KBM-7 (cell line): ENCODE data around the gene GATA5.
A peak's percentile ranks its signal among the peaks of the same experiment; 100 is the strongest.
"Not testable (repeated sequence)": the region's sequence is repeated elsewhere in the genome, so short reads cannot be mapped to it uniquely, and the experiment has no call there.

ENCODE experiments used
- DNase-seq: peaks from one replicate; pipeline ENCODE4 v3.0.0-alpha.2; 2015
- in situ Hi-C: fragments of 300-500 bp; cut with MboI; formaldehyde crosslinking; loops from 2 replicates; pipeline ENCODE4 v1.14.3; 2020; ENCODE audit warnings: low sequenced_read_pairs, low pct_unique_long_range_greater_than_20kb, mixed read lengths

GATA5 gene

DNA sequence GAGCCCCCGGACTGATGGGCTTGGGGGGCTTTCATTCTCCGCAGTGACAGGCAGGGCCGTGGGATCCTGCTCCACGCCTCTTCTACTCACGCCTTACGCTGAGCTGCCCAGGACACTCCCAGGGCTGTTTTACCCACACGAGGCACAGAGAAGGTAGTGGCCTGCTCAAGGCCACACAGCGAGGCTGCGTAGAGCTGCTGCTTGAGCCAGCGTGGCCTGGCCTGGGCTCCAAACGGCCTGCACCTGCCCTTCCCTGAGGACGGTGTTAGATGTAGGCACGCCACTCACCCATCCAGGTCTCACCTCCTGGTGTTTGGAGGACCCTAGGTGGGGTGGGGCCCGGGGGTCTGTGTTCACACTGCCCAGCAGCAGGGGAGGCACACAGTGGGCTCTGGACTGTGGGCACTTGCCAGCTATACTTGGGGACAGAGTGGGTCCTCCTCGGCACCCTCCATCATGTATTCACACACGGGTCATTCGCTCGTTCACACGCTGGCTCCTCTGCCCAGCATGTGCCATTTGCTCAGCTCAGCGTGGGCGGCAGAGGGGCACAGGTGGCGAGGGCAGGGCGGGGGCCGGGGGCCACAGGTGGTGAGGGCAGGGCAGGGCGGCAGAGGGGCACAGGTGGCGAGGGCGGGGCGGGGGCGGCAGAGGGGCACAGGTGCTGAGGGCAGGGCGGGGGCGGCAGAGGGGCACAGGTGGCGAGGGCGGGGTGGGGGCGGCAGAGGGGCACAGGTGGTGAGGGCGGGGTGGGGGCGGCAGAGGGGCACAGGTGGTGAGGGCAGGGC is 30.0 kb downstream of the GATA5 start:
- in situ Hi-C loops = no loop called here
- DNase-seq = no peak

DNA sequence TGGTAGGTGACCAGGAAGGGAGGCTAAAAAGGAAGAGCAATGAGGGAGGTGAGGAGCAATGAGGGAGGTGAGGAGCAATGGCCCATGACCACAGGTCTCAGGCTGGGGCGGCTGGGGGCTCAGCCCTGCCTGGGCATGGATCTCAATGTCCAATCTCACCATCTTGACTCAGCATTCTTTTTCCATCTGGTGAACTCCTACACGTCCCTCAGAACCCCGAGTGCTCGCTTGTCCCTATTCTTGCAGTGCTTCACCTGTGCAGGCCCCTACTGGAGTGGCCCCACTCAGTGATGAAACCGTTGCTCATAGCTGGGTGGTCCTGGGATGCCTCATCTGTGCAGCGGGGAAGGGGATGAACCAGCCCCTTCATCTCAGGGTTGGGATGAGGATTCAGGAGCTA is 31.5 kb downstream of the GATA5 start:
- in situ Hi-C loops = no loop called here
- DNase-seq = no peak

DNA sequence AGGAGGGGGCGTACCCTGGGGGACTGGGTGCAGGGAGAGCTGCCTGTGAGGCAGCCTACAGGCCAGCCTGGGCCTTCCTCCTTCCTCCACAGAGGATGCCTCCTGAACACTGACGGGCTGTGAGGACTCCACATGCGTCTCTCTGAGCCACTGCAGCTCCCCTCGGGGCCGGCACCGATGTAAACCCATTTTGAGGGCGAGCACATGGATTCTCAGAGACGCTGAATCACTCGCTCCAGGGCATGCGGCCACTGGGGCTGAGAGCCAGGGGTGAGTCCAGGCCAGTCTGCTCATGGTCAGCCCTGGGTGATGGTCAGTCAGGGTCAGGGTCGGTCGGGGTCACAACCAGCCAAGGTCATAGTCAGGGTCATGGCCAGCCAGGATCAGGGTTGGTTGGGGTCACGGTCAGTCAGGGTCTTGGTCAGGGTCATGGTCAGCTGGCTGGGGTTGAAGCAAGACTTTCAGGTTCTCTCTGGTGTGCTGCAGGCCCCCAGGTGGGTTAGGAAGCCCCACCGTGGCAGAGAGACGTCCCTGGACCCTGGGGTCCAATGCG is 33.7 kb downstream of the GATA5 start:
- in situ Hi-C loops = no loop called here
- DNase-seq = no peak

DNA sequence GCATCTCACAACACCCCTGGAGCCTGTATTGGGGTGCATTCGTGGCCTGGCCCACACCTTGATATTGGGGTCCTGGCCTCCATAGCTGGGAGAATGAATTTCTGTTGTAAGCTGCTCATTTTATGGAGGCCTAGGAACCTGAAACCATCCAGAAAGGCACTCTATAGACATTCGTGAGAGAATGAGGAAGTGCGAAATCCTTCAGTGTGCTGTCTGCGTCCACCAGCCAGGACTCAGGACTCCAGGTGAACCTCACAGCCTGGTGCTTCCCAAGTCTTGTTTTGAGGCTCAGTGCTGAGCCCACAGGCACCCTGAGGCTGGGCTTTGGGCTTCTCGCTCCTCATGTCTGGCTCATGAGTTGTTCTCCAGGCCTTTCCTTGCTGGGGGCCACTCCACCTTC is 36.6 kb downstream of the GATA5 start:
- in situ Hi-C loops = no loop called here
- peak; percentile 28 for DNase-seq

DNA sequence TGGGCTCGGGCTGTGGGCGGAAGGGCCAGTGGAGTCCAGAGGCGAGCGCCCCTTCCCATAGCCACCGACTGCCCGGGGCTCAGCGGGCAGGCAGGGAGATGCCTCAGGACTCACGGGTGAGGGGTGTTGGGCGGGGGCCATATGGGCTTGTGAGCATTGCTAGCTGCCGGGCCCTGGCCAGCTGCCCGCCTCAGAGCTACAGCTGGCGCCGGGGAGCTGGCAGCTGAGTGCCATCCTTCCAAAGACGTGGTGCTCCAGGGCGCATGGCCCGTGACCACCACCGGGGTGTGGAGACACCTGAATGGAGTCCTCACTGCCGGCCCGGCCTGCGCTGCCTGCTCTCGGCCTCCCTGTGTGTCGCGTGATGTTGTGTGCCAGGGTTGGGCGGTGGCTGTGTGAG is 37.9 kb downstream of the GATA5 start:
- no peak for DNase-seq
- in situ Hi-C loops = no loop called here

DNA sequence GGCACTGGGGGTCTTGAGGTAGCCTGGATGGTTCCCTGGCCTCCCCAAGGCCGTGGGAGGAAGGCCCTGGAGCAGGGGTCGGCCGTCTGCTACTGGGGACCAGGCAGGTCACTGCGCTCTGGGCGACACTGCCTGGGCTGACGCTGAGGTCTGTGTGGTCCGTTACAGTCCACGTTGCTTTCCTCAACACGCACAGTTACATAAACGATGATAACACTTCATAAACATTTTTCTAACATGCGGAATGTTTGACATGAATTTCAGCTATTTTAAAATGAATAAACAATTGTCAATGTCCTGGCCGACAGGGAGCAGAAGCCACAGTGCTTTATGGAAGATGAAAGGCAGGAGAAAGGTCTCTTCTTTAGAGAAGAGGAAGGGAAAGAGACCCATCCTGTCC is 38.3 kb downstream of the GATA5 start:
- in situ Hi-C loops = no loop called here
- no peak for DNase-seq

DNA sequence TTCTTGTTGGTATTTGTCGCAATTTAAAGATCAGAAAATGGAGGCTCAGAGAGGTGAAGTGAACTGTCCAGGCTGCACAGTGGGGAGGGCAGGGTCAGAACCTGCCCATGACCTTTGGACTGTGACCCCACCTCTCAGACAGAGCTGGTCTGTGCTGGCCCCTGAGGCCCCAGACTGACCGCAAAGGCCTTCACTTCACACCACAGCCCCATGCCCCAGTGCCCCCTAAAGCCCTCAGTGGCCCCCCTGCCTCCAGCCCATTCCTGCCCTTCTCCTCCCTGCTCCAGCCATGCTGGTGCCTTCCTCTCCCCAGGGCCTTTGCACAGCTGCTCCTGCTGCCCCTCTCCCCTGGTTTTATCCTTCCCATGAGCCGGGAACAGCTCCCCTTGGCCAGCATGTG is 39.1 kb downstream of the GATA5 start:
- in situ Hi-C loops = no loop called here
- DNase-seq = no peak

GRCh38 chr20:62433658-62434497 is 41.9 kb downstream of the GATA5 start:
- in situ Hi-C loops = no loop called here
- DNase-seq = no peak

DNA sequence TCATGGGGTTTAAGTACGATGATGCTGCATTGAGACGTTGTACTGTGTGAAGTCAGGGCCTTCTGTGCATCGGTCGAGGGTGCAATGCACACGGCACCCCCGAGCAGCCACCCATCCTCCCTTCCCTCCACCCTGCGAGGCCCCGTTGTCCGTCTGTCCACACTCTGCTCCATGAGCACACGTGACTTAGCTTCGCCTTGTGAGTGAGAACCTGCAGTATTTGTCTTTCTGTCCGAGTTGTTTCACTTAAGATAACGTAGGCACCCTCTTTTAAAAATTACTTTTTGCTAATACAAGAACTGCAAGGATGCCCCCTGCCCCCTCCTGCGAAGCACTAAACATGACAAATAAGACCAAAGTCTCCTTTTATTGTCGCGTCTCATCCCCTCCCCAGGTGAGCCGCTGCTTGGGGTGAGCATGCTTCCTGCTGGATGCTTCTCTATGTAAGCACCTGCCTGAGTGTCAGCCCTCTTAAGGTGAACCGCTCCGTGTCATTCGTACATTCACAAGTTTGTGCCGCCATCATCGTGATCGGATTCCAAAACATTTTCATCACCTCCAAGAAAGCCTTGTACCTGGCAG is 44.8 kb downstream of the GATA5 start:
- DNase-seq = no peak
- in situ Hi-C loops = no loop called here

- in situ Hi-C loops = no loop called here
- no peak for DNase-seq
Measured at GRCh38 chr20:62430311-62430853, 45.4 kb downstream of the GATA5 start.

- in situ Hi-C loops = no loop called here
- no peak for DNase-seq
Measured at GRCh38 chr20:62429455-62430310, 46.1 kb downstream of the GATA5 start.

DNA sequence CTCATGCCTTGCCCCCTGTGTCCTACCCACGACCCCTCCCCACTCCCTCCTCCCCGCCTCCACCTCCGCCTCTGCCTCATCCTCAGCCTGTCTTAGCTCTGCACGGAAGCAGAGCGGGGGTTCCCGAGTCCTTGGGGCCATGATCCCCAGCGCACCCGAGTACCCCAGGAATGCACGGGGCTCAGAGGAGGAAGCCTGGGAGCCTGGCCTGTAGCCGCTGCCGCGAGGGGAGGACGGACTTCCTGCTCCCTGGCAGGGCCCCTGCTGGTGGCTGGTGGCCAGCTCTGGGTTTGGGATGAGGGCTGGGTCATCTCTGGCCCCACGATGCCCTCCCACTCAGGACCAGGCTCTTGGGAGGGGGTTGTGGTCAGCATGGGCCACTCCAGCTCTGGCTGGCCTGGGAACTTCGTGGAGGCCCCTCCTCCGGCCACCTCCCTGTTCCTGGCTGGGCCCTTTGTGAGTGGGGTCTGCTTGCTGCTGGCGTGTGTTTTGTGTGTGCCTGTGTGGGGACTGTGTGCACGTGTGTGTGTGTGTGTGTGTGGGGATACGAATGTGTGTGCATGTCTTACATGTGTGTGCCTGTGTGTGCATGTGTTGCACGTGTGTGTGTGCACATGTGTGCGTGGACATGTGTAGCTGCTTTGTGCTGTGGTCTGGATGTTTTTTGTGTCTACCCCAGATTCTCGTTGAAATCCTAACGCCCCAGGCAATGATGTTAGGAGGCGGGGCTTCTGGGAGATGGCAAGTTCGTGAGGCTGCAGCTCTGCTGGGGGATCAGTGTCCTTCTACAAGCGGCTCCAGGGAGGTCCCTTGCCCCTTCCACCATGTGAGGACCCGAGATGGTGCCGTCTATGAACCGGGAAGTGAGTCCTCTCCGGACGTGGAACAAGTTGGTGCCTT is 47.1 kb downstream of the GATA5 start:
- in situ Hi-C loops = no loop called here
- DNase-seq = no peak

DNA sequence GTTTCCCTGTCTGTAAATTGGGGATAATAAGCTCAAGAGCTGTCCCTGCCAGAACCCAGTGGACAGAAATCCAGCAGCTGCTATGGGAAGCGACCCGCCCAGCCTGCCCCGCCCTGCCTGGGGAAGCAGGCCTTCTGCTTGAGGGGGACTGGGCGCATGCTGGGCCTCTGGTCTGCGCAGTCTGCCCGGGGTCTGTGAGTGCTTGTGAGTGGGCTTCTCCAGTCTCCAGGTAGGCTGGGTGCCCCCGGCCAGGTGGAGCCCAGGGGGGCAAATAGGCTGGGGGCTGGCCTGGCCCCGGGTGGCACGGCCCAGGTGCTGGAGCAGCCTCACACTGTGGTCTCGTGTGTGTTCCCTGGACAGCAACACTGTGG is 47.8 kb downstream of the GATA5 start:
- in situ Hi-C loops = no loop called here
- DNase-seq = no peak

- in situ Hi-C loops = no loop called here
- no peak for DNase-seq
Measured at GRCh38 chr20:62427172-62428001, 48.4 kb downstream of the GATA5 start, which contains the start of gene RBBP8NL. Gene RBBP8NL, minus strand, starts transcription at chr20:62427539. Its CDS starts 7,892 bp downstream, at chr20:62419647.

DNA sequence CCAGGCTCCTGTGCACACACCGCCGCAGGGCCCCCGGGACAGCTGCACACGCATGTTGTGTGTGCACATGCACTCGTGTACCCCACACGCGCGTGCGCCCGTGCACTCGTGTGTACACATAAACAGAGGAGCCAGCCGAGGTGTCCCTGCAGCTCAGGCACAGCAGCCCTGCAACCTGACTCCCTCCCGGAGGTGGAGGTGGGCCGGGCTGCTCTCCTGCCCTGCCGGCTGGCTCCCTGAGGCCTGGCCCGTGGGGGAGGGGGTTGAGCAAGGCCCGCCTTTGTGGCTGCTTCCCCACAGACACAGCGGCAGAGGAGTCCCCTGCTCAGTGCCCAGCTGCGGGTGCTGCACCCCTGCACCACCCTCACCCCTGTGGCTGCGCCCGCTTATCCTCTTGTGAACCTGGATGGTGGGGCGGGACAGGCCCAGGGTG is 49.1 kb downstream of the GATA5 start:
- no peak for DNase-seq
- in situ Hi-C loops = no loop called here

GRCh38 chr20:62426059-62426348 is 49.8 kb downstream of the GATA5 start:
- in situ Hi-C loops, DNase-seq: not testable (repeated sequence)
